GM19328 (cell line): ENCODE results near the gene BNC2.

Experiments used
- ATAC-seq: cut with Tn5 transposase; IDR thresholded peaks from one replicate; pipeline ENCODE4 v1.9.1; 2021; ENCODE audit warnings: mild to moderate bottlenecking, moderate library complexity; ENCODE audit not compliant: unreplicated experiment

BNC2 gene

DNA sequence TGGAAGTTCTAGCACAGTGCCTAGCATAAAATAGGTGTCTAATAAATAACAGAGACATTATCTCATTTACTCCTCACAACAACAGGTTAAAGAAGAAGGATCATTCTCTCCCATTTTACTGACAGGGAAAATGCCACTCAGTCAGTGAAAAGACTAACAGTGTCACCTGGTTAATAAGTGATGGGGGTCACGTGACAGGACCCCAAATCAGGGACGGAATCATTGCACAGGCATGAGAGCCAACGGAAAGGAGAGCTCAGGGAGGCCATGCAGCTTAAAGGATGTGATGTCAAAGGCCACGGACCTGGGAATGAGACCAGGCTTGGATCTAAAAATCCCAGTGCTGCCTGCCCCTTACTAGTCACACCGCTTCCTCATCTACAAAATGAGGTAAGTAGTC is 101.2 kb downstream of the BNC2 start:
- ATAC-seq: no peak

DNA sequence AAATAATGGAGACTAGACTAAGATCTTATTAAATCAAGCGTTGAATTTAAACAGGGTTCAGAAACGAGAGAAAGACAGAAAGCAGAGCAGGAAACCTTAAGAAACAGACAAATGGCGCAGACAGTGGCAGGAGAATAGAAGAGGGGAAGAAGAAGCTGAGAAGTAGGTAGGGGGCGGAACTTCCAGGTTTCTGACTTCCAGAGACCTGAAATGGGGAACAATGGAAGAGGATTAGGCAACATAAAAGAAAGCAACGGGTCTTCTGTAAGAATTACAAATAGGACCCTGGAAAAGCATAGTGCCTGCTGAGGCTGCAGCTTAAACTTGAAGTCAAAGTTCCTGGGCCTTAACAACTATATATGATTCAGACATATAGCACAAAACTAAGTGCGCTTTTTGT is 101.7 kb downstream of the BNC2 start:
- ATAC-seq: no peak

DNA sequence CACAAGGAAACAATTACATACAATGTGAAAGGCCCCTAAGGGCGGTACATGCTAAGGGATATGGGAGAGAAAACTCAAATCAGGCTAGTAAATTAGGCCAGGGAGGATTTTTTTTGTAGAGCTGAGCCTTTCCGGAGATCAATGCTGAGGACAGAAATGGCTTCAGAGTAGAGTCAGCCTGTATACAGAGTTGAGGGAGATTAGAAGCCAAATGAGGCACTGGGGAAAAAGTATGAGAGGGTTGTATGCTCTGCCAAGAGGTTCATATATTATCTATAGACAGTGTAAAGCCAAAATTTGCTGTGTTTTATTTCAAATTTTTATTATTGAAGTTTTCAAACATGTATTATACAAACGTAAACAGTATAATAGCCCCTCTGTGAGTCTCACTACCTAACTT is 103.1 kb downstream of the BNC2 start:
- ATAC-seq: no peak

DNA sequence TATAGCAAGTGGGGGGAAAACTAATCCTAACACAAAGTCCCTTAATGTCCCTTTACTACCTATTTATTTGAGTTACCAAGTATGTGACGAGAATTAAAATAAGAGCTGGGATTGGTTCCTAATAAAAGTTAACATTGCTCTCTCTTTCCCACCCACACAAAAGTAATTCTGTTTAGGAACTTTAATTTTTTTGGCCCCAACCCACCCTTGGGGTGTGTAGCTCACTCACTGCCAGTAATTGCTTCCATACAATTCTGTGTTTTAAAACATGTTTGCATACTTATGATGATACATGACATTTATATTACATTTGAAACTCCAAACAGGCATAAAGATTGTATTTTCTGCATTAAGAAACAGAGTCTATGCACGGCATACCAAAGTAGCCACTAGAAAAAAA is 106.5 kb downstream of the BNC2 start:
- ATAC-seq: no peak

DNA sequence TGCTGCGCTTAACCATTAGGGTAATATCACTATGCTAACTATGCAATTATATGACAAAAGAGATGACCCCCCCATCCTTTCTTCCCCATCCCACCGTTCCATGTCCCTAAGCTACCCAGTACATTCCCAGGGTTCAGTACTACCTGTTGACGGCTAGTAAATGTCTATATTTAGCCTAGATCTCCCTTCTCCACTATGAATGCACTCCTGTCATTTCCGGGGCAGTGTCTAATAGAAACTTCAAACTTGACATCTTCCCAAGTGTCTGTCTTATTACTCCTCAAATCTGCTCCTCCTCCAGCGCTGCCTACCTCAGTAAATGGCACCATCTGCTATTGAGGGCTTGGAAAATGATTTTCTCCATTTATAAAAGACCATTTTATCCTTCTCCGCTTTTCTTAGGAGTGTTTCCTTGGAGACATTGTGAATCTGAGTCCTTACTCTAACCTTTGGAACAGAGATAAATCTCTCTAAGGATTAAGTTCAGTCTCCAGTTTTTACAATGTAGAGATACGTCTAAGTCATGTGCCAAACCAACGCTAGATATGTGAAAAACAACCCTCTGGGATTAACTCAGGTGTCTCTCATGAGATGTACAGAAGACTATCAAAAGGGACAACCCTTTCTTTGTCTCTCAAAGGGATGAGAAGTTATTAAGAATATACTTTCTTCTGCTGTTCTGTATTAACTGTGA is 114.9 kb downstream of the BNC2 start:
- no peak for ATAC-seq

DNA sequence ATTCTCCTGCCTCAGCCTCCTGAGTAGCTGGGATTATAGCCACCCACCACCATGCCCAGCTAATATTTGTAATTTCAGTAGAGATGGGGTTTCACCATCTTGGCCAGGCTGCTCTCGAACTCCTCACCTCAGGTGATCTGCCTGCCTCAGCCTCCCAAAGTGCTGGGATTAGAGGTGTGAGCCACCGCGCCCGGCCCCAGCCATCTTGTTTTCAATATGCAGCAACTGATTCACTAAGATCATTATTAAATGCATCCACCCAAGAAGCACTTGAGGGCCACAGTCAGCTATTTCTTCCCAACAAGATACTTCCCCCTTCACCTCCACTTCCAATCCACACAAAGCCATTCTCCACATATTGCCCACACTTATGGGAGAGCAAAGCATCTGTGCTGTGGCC is 115.8 kb downstream of the BNC2 start:
- no peak for ATAC-seq

DNA sequence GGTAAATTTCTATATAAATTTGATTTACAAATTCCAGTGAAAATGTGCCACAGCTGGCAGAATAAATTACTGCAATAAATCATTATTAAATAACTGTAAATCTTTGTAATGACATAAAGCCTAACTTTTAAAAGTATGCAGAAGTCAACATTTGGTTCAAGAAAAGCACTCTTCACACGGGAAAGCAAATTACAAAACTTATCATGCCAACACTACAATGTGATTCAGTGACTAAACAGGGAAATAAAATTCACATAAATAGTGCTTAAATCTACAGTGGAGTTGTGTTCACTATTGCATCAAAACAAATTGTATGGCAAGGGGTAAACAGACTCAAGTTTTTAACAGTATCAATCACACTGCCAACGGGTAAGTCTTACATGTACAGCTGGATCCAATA is 117.2 kb downstream of the BNC2 start:
- no peak for ATAC-seq

DNA sequence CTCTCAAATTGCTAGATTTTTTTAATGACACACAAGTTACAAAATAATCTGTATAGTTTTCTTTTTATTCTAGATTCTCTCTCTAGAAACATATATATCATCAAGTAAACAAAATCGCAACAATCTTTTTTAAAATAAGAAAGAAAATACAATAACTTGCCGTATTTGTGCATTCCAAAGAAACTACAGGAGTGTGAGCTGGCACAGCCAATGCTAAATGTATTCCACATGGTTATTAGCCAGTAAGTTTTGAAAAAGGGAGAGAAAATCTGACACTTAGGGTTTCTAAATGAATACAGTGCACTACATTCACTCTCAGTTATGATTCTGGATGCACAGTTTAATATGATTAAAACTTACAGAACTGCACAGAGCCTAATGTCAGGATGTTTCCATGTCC is 117.9 kb downstream of the BNC2 start:
- no peak for ATAC-seq

DNA sequence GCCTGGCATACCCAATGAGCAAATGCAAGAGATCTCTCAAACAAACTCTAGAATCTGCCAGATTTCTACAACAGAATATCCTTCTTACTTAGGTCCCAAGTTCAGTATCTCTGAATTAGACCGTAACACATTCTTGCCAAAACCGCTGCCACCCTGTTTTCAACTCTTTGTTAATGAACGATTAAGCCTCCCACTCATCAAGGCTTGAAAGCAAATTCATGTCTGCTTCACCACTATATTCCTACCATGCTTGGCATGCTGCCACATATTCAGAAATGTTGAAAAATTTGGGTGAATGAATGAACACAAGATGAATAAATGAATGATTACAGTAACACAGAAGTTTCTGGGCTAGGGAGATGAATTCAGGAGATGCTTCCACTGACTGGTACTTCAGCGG is 119.9 kb downstream of the BNC2 start:
- ATAC-seq: no peak

DNA sequence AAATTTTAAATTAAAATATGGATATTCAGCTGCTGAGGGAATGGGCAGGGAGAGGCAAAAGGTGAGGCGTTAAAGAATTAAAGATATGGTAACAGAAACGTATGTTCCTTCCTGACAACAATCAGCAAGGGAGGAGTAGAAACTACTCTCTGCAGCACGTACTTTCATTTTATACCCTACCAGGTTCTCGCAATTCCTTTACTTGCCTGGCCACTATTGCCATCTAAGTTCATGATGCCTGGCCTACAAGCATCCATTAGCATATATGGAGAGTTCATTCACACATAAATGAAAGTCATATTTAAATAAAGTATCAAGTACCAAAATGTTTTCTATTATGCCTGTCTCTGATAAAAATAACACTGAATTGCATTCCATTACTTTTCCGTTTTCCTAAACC is 125.1 kb downstream of the BNC2 start:
- no peak for ATAC-seq

DNA sequence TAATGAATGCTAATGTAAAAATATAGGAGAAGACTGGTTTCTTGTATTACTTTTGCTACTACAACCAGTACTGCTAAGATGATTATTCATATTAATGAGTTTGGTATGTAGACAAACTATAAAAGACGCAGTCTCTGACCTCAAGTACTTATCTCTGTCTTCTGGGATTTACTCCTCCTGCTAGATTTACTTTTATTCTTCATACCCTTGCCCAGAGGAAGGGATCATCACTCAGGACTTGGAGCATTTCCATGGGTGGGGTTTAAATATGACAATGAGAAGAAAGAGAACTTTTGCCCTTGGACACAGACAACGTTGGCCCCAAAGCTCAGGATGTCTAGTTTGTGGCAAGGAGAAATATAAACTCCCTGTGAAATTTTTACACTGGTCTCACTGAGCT is 126.1 kb downstream of the BNC2 start:
- ATAC-seq: no peak

DNA sequence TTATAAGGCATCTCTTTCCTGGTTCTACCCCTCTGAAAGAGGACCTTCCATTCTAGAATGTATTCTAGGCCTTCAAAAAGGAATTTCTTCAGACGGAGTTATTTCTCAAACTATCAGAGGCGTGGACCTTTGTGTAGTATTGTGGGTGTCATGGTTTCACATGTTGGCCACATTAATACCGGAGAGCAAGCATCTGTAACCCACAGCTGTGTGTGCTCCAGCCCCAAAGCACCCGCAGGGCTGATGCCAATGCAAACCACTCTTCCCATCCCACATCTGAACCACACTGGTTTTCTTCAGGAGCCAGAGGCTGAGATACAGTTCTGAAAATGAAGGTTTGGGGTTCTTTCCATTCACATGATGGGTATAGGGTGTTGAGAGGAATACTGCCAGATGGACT is 127.1 kb downstream of the BNC2 start:
- ATAC-seq: no peak

DNA sequence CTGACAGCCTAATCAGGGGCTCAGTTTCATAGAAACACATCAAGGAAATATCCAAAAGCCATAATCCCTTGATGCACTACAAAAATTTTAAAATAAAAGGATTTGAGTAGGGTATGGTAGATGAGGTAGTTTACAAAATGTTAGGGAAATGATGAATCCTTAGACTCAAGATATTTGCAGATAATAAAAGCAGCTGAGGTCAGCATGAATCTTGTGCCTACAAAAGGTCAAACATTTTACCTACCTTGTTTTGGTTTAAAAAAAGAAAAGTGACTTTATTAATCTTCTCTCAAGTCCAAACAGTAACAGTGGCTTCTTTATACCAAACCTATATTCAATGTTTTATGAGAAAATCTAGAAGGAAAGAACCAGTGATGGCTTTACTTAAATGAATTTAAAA is 135.5 kb downstream of the BNC2 start:
- ATAC-seq: no peak

DNA sequence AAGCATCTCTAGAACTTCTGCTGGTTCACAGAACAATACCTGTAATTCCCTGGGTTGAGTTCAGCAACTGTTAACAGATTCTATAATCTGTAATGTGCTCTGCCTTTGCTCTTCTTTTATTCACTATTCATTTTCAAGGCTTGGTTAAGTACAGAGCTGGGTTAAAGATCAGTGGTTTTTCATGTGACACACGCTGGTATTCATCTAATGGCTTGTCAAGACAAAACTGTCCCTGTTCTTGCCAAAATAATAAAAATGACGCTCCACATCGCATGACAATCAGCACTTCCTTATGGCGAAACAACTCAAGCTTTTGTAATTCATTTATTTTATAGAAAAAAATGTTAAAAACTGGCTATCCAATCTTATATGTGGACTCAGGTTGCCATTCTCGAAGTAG is 137.9 kb downstream of the BNC2 start:
- ATAC-seq: no peak

DNA sequence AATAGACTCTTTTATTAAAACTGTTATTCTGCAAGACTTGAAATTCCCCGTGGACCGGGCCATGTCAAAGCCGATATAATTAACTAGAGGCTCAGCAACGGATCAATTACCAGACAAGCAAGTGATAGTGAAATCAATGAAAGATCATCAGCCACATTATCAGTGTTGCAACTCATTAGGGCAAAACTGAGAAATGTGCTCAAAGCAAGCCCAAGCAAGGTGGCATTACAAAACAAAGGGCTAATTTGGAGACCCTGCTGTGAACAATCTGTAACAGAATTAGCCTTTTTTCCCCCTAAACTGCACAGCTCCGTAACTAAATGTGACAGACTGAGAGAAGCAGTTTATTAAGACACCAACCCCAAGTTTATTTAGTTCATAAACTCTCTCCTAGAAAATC is 140.3 kb downstream of the BNC2 start:
- ATAC-seq: no peak

DNA sequence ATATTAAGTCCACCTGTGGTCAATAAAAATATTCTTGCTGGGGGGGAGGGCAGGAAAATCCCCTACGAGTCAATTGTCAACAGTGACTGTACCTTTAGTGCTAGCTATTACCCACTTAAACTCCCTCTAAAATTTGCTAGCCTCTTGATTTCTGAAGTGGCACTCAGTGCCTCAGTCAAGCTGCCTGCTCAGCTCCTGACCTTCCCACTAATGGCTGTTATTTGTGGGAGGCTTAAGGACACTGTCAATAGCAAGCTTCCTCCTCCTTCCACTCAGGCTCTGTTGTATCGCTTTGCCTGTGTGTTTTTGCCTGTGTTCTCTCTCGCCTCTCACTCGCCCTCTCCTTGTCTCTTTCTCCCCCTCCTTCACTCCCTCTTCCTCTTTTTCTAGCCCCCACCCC is 140.8 kb downstream of the BNC2 start:
- no peak for ATAC-seq

DNA sequence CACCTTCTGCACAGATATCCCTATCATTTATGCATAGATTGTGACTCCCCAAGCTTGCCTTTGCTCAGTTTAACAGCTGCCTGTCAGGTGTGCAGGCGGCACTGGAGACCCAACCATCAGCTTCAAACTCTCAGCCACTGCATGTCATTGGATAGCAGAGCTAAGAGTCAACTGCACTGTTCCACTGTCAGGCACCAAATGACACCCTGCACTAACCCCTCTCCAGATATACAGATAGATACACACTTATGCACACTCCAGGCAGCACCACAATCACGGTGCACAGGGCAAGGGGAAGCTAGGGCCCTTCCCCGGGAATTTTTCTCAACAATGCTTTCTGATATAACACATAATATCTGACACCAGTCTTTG is 142.3 kb downstream of the BNC2 start:
- ATAC-seq: no peak

DNA sequence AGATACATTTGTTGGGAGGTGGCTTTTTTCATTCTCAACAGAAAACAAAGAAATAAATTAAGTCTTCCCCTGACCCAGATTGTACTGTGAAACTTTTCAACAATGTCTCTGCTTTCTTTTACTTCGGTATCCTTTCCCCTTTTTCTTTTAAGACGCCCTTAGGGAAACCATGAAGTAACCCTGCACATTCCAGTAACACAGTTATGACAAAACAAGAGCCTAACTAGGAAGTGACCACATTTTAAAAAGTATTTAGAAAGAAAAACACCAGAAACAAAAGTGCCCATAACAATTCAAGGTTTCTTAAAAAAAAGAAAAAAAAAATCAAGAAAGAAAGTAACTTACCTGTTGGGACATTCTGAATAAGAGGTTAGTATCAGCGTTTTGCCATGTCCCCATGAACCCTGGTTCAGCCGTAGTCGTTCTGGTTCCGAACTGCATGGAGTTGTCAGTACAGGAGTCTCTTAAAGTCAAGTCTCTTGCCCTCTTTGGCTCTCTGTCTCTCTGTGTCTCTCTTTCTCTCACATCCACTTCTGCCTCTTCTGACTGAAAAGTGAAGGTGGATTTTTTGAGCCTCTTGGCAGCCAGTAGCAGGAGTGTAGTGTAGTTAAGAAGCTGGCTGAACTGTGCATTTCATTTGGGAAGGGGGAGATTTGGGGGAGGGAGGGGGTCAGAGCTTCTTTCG is 142.9 kb downstream of the BNC2 start:
- ATAC-seq: no peak

DNA sequence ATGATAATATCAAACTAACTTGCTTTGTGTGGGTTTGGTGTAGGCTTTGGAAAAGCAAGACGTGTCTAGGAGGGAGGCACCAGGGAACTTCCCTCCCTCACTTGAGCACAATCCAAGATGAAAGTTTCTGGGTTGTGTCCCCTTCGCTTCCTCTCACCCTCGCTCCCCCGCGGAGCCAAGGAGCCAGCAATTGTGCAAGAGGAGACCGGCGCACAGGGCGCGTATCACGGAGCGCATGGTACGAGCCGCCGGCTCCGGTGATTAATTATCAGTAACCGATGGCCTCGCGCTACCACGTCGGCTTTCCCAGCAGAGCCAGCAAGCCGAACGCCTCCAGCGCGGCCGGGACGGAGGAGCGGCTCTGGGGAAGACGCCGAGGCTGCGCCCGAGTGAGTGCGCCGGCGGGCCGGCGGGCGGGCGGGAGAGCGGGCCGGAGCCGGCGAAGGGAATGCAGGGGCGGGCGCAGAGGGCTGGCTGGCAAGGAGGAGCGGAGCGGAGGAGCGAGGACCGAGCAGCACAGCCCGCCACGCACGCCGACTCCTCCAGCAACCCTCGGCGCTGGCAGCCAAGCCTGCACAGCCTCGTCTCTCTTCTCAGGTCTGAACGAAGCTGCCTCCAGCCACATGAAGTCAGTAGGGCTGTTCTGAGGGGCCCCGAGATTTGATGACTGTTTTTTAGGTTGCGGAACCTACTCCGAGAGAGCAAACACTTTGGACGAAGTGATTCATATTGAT is 143.6 kb downstream of the BNC2 start:
- ATAC-seq: no peak

DNA sequence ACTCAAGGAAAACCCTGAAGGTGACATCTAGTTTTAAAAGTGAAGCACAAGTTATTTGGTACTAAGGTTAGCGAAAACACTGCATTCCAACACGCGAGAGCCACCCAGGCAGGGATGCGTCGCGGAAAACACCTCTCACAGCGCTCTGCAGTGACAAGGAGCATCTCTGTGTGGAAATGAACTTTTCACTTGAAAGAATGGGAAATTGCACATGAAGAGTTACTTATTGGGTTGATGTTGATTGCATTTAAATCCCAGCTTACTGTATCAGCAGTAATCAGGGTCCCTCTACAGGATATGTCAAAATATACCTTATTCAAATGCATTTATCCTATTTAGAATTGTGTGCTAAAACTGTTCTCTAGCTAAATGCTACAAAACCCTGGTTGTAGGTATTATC is 144.4 kb downstream of the BNC2 start:
- ATAC-seq: no peak

DNA sequence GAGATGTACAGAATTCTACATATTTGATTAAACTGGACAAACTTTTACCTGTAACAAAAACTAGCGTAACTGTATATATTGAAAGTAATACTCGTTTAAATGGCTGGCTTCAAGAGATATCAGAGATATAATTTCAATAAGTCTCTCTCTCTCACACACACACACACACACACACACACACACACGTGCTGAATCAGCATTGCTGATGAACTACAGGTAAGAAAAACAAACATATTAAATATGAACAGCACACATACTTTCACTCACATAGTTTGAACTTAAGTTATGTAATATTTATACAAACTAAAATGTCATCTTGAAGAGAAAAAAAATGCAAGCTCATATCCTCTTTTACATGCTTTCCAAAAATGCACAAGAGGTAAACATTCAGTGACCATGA is 145.4 kb downstream of the BNC2 start:
- ATAC-seq: no peak

DNA sequence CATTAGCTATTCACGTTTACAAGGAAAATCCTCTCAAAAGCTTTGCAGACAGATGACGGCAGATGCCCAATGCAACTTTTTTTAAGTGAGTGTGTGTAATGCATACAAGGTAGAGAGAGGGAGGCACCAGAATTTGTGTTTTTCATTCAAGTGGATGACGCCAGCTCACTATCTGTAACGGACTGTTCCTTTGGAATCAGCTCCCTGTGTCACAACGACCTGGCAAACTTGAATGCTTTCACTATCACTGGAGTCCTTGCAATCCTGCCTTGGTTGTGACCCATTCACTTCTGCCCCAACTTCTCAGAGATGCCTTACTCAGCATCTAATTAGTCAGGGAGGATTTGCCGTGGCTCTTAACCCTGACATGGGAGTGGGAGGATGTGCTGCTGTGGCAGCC is 148.5 kb downstream of the BNC2 start:
- no peak for ATAC-seq
